Thyroid gland (tissue), 4 donors: ENCODE data around the gene CHST4.

ENCODE experiments used
- POLR2A ChIP-seq, 2 donors: fragments of 450-650 bp; IDR thresholded peaks; one replicate each; pipeline ENCODE4 v1.6.1; 2017; ENCODE audit warnings: antibody characterized with exemption in 2 of 2, mild to moderate bottlenecking in 2 of 2, moderate library complexity in 1 of 2
- TF ChIP-seq, protein P1 (sequence below), 6 experiments: fragments of 200-600 bp in 3 of 6; fragments of 450-650 bp in 3 of 6; sonication (generic) in 3 of 6; IDR thresholded peaks; one replicate each; pipeline ENCODE4 v1.5.1; 2016 to 2019; ENCODE audit warnings: antibody characterized with exemption in 6 of 6, mild to moderate bottlenecking in 2 of 6, inconsistent platforms in 1 of 6, moderate library complexity in 1 of 6

DNA sequence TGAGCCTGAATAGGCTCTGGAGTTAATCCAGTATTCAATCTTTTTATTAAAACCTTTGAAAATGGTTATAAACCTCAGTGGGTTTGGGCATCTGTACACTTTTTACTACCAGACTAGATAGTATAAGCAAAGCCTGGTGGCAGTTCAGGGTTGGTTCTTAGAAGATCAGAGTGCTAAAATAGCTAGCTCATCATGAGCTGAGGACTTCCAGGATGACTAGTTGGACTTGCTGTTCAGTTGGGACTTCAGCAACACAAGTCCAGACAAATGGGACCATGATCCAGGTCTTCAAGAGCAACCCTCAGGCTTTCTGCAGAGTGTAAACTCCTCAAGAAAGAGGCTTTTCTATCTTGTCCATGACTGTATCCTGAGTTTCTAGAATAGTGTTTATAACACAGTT is 35.9 kb upstream of the CHST4 start:
- TF ChIP-seq, protein P1, sequence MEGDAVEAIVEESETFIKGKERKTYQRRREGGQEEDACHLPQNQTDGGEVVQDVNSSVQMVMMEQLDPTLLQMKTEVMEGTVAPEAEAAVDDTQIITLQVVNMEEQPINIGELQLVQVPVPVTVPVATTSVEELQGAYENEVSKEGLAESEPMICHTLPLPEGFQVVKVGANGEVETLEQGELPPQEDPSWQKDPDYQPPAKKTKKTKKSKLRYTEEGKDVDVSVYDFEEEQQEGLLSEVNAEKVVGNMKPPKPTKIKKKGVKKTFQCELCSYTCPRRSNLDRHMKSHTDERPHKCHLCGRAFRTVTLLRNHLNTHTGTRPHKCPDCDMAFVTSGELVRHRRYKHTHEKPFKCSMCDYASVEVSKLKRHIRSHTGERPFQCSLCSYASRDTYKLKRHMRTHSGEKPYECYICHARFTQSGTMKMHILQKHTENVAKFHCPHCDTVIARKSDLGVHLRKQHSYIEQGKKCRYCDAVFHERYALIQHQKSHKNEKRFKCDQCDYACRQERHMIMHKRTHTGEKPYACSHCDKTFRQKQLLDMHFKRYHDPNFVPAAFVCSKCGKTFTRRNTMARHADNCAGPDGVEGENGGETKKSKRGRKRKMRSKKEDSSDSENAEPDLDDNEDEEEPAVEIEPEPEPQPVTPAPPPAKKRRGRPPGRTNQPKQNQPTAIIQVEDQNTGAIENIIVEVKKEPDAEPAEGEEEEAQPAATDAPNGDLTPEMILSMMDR (IDR thresholded peaks at IDR 0.05), result no peak
- TF ChIP-seq POLR2A (IDR thresholded peaks at IDR 0.05), result no peak
